Adrenal gland (tissue), 12 donors: ENCODE measurements around the gene SMURF2. TPM values are rescaled to one million over a fixed set of nuclear protein-coding genes. Genes with fewer than 3 reads are reported as not detected.

Experiments used
- DNase-seq, 7 donors: peaks; one replicate each; pipeline ENCODE4 v3.0.0-alpha.2; 2019 to 2020
- H3K27ac ChIP-seq, 5 donors: fragments of 200-600 bp; sonication (generic) in 4 of 5; 1 replicate in 3 of 5; 2 replicates in 2 of 5; pipeline versions ENCODE4 v1.5.1 to v1.8.0; 2016 to 2020; ENCODE audit warnings: mild to moderate bottlenecking in 1 of 5
- H3K27me3 ChIP-seq: fragments of 200-600 bp; 2 replicates; pipeline ENCODE4 v1.8.0; 2021
- H3K36me3 ChIP-seq, 2 donors: fragments of 200-600 bp; replicated peaks in 1 of 2; 1 replicate in 1 of 2; 2 replicates in 1 of 2; pipeline versions ENCODE4 v1.5.1 to v1.8.0; 2018 to 2022
- H3K4me1 ChIP-seq, 2 donors: fragments of 200-600 bp; replicated peaks in 1 of 2; 1 replicate in 1 of 2; 2 replicates in 1 of 2; pipeline versions ENCODE4 v1.5.1 to v1.8.0; 2018 to 2021
- H3K4me3 ChIP-seq, 4 donors: fragments of 200-600 bp; sonication (generic) in 3 of 4; one replicate each; pipeline ENCODE4 v1.5.1; 2016 to 2018
- H3K9me3 ChIP-seq, 3 donors: fragments of 200-600 bp; sonication (generic) in 1 of 3; replicated peaks in 1 of 3; 1 replicate in 2 of 3; 2 replicates in 1 of 3; pipeline versions ENCODE4 v1.5.1 to v1.8.0; 2016 to 2021
- CTCF ChIP-seq, 6 experiments: fragments of 450-650 bp in 4 of 6; fragments of 200-600 bp in 2 of 6; sonication (generic) in 1 of 6; IDR thresholded peaks; 1 replicate in 5 of 6; 2 replicates in 1 of 6; pipeline versions ENCODE4 v1.5.1 to v1.8.0; 2016 to 2021; ENCODE audit warnings: antibody characterized with exemption in 6 of 6, mild to moderate bottlenecking in 2 of 6, moderate library complexity in 1 of 6
- POLR2A ChIP-seq, 2 donors: fragments of 450-650 bp; IDR thresholded peaks; one replicate each; pipeline ENCODE4 v1.6.1; 2017; ENCODE audit warnings: antibody characterized with exemption in 2 of 2, mild to moderate bottlenecking in 2 of 2, moderate library complexity in 1 of 2
- WGBS, 4 donors: extraction: QIAGEN DNeasy Blood & Tissue Kit in 2 of 4; methylation state at CpG; one replicate each; pipeline versions ENCODE4 v1.1.5 to v1.1.7; 2013 to 2017; 5-methylcytosine and 5-hydroxymethylcytosine counted together
- intact Hi-C, 2 donors: fragments of 100-400 bp; cut with DNase I; formaldehyde crosslinking; loops; one replicate each; pipeline versions ENCODE4 v1.14.1 to v1.15.0; 2022 to 2023
- polyA plus RNA-seq, 3 donors: library from polyadenylated mRNA; stranded (reverse); fragments of 200-250 nt in 2 of 3; fragments of 350-450 nt in 1 of 3; fragmentation: Illumina TruSeq in 1 of 3; extraction: RNeasy Lipid Tissue Mini Kit (QIAGEN cat#74804) in 1 of 3; gene quantifications; one replicate each; pipeline ENCODE4 v1.2.3, GENCODE V29; 2013 to 2014
- total RNA-seq, 9 donors: library from RNA; depleted of rRNA in 4 of 9; stranded (reverse); fragments of >200 nt in 4 of 9; fragments of 120-200 nt in 1 of 9; fragmentation: NEBNext Ultra II Directional in 1 of 9; extraction: Animal tissue kit (Norgen Biotek cat#: 25700) in 1 of 9; gene quantifications; one replicate each; pipeline versions ENCODE4 v1.1.0 to v1.2.4, GENCODE V29; 2013 to 2023
- donor health status: healthy with polysubstance abuse.
- donor health status: Bipolar disorder and iron deficiency.
- donor health status: DM: yes; HTN: yes; CAD: no.
- donor health status: DM: no; HTN: no; CAD: no.
- donor health status: DM: no; HTN: no; CAD: no.
- donor health status: DM: yes; HTN: yes; CAD: no.

The SMURF2 gene
- total and polyA plus RNA-seq, 12 donors, result 7.7 to 36.9 (median 15.0) TPM

- TF ChIP-seq POLR2A (IDR thresholded peaks at IDR 0.05) (no peak), CTCF (IDR thresholded peaks at IDR 0.05) (no peak)
- intact Hi-C loops, result no loop called here
- H3K27ac ChIP-seq, result no peak overlapping the region
- no peak for DNase-seq
- peaks cover 12 to 55% of the 10 kb centered on the region in 2 donors for H3K4me1 ChIP-seq
- H3K9me3 ChIP-seq, result no peaks in the 10 kb centered on the region
- no peaks in the 10 kb centered on the region for H3K27me3 ChIP-seq
- H3K4me3 ChIP-seq, result no peak overlapping the region
- no peaks in the 10 kb centered on the region for H3K36me3 ChIP-seq
- WGBS, 4 donors, result 94 to 98% (median 97%) methylated on average over 5 of the region's 5 CpGs
Measured at GRCh38 chr17:64627797-64628196, 34.3 kb downstream of the SMURF2 start.

GRCh38 chr17:64626827-64627226, 35.3 kb downstream of the SMURF2 start:
- intact Hi-C loops, result no loop called here
- Histone ChIP-seq H3K9me3 (no peaks in the 10 kb centered on the region), H3K27me3 (no peaks in the 10 kb centered on the region), H3K4me3 (no peak overlapping the region), H3K36me3 (no peaks in the 10 kb centered on the region), H3K27ac (no peak overlapping the region), H3K4me1 (peaks cover 12 to 53% of the 10 kb centered on the region in 2 donors)
- no peak for DNase-seq
- WGBS, 4 donors, result 41 to 54% (median 51%) methylated on average over 3 of the region's 3 CpGs
- no peak for TF ChIP-seq POLR2A (IDR thresholded peaks at IDR 0.05)
- no peak for TF ChIP-seq CTCF (IDR thresholded peaks at IDR 0.05)

- Histone ChIP-seq H3K27me3 (no peaks in the 10 kb centered on the region), H3K4me3 (no peak overlapping the region), H3K27ac (no peak overlapping the region), H3K4me1 (peaks cover 12 to 43% of the 10 kb centered on the region in 2 donors), H3K36me3 (no peaks in the 10 kb centered on the region), H3K9me3 (no peaks in the 10 kb centered on the region)
- no peak for DNase-seq
- WGBS, 4 donors, result 94 to 99% (median 98%) methylated on average over 4 of the region's 4 CpGs
- TF ChIP-seq CTCF (IDR thresholded peaks at IDR 0.05) (no peak), POLR2A (IDR thresholded peaks at IDR 0.05) (no peak)
- intact Hi-C loops, result no loop called here
Measured at GRCh38 chr17:64625541-64625940, 36.6 kb downstream of the SMURF2 start.

GRCh38 chr17:64622931-64623654, 39.0 kb downstream of the SMURF2 start:
- DNase-seq, result no peak
- TF ChIP-seq CTCF (IDR thresholded peaks at IDR 0.05) (no peak), POLR2A (IDR thresholded peaks at IDR 0.05) (no peak)
- Histone ChIP-seq H3K27me3 (no peaks in the 10 kb centered on the region), H3K9me3 (no peaks in the 10 kb centered on the region), H3K4me1 (peaks cover 12 to 33% of the 10 kb centered on the region in 2 donors), H3K36me3 (no peaks in the 10 kb centered on the region), H3K4me3 (no peak overlapping the region), H3K27ac (no peak overlapping the region)
- intact Hi-C loops, result no loop called here
- WGBS, 4 donors, result 64 to 70% (median 69%) methylated on average over 4 of the region's 4 CpGs
